ENCODE results near the gene HIPK4.

DNA sequence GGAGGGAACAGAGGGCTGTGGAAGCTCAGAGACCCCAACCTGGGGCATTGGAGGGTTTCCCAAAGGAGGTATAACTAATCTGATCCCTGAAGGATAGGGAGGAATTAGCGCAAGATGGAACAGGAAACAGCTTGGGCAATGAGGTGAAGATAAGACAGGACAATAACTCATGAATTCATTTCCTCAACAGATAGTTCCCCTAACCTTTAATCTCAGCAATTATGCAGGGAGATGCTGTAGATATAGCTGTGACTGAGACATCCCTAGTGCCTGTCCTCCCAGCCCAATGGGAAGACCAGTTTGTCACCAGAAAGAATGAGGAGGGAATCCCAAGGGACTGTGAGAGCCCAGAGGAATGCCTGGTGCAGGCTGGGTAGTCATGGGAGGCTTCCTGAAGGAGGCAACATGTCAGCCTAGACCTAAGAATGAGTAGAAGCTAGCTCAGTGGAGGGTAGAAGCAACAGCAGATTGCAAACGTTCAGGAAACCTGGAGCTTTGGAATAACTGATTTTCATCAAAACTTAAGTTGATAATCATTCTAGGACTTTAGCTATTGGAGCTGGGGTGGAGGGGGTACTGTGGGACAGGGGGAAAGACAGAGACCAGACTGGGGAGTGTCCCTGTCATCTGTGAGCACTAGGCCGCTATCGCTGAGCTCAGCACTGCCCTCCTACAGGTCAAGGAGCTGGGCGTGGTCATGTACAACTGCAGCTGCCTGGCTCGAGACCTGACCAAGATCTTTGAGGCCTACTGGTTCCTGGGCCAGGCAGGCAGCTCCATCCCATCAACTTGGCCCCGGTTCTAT is 18.8 kb downstream of the HIPK4 start:
- TF ChIP-seq, protein P1, sequence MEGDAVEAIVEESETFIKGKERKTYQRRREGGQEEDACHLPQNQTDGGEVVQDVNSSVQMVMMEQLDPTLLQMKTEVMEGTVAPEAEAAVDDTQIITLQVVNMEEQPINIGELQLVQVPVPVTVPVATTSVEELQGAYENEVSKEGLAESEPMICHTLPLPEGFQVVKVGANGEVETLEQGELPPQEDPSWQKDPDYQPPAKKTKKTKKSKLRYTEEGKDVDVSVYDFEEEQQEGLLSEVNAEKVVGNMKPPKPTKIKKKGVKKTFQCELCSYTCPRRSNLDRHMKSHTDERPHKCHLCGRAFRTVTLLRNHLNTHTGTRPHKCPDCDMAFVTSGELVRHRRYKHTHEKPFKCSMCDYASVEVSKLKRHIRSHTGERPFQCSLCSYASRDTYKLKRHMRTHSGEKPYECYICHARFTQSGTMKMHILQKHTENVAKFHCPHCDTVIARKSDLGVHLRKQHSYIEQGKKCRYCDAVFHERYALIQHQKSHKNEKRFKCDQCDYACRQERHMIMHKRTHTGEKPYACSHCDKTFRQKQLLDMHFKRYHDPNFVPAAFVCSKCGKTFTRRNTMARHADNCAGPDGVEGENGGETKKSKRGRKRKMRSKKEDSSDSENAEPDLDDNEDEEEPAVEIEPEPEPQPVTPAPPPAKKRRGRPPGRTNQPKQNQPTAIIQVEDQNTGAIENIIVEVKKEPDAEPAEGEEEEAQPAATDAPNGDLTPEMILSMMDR (conservative IDR thresholded peaks at IDR 0.05; ENCODE audit: low read depth in 2 of 2) = no peak
- TF ChIP-seq, protein P2, sequence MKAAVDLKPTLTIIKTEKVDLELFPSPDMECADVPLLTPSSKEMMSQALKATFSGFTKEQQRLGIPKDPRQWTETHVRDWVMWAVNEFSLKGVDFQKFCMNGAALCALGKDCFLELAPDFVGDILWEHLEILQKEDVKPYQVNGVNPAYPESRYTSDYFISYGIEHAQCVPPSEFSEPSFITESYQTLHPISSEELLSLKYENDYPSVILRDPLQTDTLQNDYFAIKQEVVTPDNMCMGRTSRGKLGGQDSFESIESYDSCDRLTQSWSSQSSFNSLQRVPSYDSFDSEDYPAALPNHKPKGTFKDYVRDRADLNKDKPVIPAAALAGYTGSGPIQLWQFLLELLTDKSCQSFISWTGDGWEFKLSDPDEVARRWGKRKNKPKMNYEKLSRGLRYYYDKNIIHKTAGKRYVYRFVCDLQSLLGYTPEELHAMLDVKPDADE (IDR thresholded peaks at IDR 0.05) = no peak
- no peak for TF ChIP-seq EZH2phosphoT487 (IDR thresholded peaks at IDR 0.05; ENCODE audit: unreplicated experiment)
- no peak for TF ChIP-seq EZH2 (IDR thresholded peaks at IDR 0.05; ENCODE audit: low read depth, unreplicated experiment)
- TF ChIP-seq CREB1 (CRISPR knock-in tag; IDR thresholded peaks at IDR 0.05; ENCODE audit: low read depth) = no peak
- no peak for TF ChIP-seq JUNB (IDR thresholded peaks at IDR 0.05; ENCODE audit: unreplicated experiment)
- TF ChIP-seq, protein P3, sequence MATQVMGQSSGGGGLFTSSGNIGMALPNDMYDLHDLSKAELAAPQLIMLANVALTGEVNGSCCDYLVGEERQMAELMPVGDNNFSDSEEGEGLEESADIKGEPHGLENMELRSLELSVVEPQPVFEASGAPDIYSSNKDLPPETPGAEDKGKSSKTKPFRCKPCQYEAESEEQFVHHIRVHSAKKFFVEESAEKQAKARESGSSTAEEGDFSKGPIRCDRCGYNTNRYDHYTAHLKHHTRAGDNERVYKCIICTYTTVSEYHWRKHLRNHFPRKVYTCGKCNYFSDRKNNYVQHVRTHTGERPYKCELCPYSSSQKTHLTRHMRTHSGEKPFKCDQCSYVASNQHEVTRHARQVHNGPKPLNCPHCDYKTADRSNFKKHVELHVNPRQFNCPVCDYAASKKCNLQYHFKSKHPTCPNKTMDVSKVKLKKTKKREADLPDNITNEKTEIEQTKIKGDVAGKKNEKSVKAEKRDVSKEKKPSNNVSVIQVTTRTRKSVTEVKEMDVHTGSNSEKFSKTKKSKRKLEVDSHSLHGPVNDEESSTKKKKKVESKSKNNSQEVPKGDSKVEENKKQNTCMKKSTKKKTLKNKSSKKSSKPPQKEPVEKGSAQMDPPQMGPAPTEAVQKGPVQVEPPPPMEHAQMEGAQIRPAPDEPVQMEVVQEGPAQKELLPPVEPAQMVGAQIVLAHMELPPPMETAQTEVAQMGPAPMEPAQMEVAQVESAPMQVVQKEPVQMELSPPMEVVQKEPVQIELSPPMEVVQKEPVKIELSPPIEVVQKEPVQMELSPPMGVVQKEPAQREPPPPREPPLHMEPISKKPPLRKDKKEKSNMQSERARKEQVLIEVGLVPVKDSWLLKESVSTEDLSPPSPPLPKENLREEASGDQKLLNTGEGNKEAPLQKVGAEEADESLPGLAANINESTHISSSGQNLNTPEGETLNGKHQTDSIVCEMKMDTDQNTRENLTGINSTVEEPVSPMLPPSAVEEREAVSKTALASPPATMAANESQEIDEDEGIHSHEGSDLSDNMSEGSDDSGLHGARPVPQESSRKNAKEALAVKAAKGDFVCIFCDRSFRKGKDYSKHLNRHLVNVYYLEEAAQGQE (IDR thresholded peaks at IDR 0.05; ENCODE audit: unreplicated experiment) = no peak
- TF ChIP-seq POLR2AphosphoS5 (IDR thresholded peaks at IDR 0.05; ENCODE audit: low read depth) = no peak; the same call in 1 of the 2 replicates
- no peak for TF ChIP-seq NANOG (IDR thresholded peaks at IDR 0.05; ENCODE audit: borderline replicate concordance)
- TF ChIP-seq ZNF114 (CRISPR knock-in tag; IDR thresholded peaks at IDR 0.05) = no peak
